GM19328 (cell line): Measurements from ENCODE around the gene CEP97.
A peak's percentile ranks its signal among the peaks of the same experiment; 100 is the strongest.
"Not testable (repeated sequence)": the region's sequence is repeated elsewhere in the genome, so short reads cannot be mapped to it uniquely, and the experiment has no call there.

Source experiments
- ATAC-seq: cut with Tn5 transposase; IDR thresholded peaks from one replicate; pipeline ENCODE4 v1.9.1; 2021; ENCODE audit warnings: mild to moderate bottlenecking, moderate library complexity; ENCODE audit not compliant: unreplicated experiment

Gene CEP97

DNA sequence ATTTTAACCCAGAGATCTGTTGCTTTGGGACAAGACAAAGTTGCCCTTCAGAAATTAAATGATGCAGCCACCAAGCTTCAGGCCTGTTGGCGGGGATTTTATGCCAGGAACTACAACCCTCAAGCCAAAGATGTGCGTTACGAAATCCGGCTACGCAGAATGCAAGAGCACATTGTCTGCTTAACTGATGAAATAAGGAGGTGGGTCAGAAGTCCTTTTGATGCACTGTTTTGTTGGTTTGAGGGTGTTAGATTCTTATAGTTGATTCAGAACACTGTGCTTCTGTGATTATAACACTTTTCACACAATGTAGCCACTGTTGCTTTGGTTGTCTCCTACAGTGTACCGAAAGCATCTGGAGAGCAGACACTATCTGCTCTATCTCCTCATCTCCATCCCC, 33.8 kb downstream of the CEP97 start:
- no peak for ATAC-seq

DNA sequence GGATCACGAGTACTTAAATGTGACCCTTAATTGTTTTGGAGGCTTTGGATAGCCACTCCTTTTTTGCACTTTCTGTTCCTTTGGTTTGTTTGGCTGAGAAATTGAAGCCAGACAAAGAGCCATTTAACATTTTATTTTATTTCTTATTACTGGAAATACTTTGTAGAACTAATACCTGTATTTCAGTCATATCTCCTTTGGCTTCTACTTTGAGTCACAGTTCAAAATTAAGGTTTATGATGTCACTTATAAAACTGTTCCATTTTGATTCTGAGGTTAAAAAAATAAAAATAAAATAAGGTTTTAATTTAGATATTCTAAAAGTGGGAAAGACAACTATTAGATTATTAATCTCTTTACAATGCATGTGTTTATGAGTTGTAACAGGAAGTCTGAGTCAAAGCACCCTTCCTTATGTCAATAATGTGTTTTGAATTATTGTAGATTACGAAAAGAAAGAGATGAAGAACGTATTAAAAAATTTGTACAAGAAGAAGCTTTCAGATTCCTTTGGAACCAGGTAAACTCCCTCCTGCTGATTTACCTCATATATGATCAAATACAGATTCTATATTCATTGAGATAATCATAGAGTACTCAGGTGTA, 37.7 kb downstream of the CEP97 start:
- no peak for ATAC-seq

DNA sequence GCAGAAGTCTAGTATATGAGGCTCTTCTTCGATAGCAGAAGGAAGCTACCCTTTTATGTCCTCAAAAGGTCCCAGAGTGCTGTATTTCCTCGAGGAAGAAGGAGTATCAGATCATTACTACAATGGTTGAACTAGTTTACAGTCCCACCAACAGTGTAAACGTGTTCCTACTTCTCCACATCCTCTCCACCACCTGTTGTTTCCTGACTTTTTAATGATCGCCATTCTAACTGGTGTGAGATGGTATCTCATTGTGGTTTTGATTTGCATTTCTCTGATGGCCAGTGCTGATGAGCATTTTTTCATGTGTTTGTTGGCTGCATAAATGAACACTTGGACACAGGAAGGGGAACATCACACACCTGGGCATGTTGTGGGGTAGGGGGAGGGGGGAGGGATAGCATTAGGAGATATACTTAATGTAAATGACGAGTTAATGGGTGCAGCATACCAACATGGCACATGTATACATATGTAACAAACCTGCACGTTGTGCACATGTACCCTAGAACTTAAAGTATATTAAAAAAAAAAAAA, 53.4 kb downstream of the CEP97 start:
- not testable (repeated sequence) for ATAC-seq

DNA sequence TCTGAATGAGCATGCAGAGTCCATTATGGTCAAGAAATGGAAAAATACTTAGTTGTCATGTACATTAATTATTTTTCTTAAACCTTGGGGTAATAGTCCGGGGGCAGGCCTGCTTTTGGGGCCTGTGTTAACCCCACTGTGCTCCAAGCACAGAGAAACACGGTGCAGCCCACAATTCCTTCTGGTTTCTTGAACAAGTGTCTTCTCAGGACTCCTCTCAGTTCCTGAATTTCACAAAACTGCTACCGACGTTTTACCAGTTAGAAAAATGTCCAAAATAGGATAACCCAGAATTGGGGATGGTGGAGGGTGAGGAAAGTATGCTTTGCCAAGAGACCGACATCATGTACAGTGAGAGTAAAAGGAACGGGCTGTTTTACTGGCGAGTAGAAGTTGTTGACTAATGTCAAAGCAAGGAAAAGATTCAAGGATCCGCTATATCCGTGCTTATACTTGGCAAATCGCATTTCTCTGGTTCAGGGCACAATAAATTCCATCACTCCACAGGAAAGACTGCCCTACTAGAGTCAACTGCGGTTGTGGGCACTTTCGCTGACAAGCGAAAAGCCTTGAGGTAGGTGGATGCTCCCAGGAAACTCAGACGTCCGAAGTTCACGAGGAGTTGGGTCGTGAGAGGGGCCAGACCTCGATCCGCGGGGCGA, 54.1 kb downstream of the CEP97 start:
- ATAC-seq, result no peak

DNA sequence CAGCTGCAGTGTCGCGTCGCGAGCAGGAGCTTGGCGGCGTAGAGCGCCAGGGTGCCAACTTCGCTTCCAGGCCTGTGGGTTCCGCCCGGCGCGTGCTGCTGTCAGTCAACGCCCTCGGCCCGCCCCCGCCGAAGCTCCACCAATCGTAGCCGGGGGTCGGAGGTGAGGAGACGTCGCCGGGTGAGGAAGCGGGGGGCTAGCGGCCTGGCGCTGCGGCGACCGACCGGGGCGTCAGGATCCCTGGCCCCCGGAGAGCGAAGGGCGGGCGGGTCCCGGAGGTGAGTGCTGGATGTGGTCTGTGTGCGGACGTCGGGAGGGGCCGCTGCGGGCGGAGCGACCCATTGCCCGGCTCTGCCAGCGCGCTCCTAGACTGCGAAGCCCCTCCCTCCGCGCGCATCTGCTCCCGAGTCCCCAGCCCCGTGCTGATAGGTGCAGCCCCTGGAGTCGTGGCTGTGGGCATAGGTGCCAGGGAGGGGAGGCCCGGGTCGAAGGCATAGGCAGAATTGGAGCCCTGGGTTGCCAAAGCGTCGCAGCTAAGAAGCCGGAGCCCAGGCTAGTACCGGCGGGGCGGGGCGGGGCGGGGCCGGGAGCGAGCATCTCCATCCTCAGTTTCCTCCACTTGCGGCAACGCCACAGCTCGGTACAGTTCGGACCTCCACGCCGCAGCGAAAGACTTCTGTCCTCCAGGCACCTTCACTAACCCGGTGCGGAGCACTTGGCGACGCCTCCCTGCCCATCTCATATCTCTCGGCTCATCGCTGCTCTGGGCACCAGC, 54.8 kb downstream of the CEP97 start, which contains the start of gene NXPE3:
NXPE3 (plus strand) TSS at position 165 of the 775 bp plus-strand sequence. CDS start 6,386 bp downstream, outside the sequence.
- peak; percentile 97 for ATAC-seq

DNA sequence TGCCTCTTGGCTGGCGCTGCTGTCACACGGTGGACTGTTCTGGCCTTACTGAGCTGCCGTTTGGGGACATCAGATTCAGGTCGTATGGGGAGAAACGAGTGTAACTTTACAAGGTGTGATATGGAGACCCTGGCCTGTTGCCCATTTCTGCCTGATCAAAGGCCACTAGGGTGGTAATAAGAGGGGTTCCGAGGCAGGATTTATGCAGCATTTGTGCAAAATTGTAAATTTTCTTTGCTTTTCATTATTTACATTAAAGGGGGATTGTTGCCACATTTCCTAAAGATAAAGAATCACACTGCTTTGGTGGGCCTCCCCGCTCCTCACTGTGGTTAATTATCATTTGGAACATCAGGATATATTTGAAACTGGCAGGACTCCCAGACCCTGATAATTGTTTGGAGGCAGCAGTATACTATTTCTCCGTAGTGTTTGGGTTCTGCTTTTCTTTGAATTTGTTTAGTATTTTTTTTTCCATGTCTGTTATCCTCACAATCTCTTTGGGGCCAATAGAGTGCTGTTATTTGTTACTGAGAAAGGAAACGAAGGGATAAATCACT, 55.5 kb downstream of the CEP97 start:
- peak; percentile 23 for ATAC-seq

DNA sequence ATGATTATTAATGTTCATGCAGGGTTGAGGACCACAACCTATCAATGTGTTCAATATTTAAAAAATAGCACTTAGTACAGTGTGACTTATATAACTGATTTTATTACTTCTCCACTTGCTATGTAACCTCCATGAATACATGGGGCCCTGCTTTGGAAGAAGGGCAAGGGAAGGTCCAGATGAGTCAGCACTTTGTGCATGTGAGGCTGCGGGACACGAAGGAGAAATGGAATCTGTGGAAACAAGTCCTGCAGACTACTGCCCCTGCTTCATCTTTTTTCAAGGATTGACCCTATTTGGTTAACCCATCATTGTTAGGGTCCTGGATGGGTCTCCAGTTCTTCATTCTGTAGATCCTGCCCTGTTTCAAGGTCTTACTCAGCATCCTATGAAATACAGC, 56.2 kb downstream of the CEP97 start:
- ATAC-seq, result no peak

DNA sequence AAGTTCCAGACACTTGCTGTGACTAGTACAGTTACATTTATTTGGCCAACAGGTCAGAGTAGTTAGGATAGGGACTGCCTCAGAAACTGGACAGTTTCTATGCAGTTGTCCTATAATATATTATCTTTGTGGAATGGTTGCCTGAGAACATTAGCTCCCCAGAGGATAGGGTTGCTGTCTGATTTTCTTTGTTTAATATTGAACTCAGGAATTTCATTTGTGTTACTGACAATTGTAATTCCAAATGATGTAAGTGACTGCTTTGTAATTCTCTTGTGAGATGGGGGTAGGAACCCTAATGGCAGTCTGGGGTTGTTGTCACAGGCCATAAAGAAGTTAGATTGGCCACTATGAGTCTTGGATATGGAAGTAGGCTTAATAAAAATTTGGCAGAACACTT, 56.8 kb downstream of the CEP97 start:
- no peak for ATAC-seq

DNA sequence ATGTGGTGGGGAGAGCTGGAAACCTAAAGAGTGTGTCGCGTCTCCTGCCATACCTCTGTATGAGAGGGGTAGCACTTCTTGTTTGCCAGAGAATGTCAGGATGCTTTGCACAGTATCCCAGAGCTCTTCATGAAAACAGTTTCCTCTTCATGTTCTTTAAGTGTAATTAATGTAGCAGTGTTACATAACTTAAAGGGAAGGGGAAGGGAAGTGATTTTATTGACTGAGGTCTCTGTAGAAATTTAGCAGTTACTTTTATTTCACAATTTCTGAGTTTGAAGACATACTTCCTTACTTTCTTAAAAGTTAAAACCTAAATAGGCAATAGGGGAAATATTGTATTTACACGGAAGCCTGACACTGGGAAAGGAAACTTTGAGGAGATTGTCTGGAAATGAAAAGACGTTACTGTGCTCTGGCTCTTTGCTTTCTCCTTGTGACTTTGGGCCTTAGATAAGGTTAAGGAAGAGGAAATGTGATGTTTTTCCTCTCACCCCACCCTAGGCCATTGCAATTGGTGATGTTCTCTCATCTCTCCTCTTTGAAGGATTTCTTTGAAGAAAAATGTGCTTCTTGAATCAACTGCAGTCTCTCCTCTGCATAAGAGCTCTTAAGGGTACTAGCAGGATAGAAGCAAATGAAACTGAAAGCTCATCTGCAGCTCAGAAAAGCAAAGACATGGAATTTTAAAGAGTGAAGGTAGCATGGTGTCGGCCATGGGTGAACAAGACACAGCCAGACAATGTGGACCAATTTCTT, 60.6 kb downstream of the CEP97 start:
- no peak for ATAC-seq

DNA sequence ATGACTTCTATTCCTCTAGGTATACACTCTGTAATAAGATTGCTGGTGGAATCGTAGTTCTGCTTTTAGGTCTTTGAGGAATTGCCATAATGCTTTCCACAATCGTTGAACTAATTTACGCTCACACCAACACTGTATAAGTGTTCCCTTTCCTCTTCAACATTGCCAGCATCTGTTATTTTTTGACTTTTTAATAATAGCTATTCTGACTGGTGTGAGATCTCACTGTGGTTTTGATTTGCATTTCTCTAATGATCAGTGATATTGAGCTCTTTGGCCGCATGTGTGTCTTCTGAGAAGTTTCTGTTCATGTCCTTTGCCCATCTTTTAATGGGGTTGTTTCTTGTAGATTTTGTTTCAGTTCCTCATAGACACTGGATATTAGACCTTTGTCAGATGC, 67.4 kb downstream of the CEP97 start:
- peak; percentile 96 for ATAC-seq

DNA sequence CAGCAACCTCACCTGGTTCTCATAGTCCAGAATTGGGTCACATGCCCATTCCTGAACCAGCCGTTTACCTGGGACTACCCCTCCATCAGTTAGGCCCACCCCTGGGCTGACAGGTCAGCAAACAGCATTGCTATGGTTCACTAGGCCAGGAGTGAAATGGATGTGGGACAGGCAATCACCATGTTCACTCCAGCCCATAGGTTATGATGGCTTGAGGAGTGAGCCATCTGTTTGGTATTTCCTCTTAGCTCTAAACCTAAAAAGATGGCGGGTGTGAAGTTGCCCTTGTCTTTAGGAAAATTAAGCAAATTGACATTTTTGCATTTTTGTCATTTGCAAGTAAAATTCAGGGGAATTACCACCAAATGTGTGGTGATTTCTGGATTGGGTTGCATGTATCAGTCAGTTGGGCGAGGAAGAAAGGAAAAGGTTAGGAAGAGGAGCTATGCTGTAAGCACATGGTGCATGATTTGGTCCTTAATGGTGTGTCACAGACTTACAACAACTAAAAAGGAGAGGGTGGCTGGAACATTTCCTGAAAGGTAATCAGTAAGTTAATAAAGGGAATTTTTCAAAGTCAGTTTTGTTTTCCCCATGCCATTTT, 71.8 kb downstream of the CEP97 start:
- no peak for ATAC-seq

DNA sequence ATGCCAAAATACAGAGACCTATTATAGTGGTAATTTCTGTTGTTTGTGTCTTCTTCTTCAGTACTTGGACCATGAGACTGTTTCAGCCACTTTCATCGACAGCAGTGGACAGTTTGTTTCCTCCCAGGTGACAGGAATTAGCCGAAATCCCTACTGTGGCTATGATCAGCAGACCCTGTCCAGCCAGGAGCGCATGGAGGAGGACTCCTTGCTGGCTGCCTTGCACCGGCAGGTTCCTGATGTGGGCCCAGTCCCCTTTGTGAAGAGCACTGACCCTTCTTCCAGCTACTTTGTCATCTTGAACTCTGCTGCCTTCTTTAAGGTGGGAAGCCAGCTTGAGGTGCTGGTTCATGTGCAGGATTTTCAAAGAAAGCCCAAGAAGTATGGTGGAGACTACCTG, 76.8 kb downstream of the CEP97 start:
- no peak for ATAC-seq

DNA sequence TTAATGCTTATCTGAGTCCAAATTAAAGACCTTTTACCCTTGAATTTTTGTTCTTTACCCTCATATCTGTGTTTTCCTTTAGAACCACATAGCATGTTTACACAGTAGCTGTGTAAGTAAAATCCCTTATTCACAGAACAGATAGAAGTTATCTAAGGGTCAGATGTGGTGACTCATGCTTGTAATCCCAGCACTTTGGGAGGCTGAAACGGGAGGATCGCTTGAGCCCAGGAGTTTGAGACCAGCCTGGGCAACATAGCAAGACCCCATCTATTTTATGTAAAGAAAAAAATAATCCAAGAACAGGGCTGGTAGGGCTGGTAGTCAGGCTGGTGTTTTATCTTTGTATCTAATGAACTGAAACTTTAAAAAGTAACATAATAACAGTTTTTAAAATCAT, 77.8 kb downstream of the CEP97 start:
- ATAC-seq, result no peak

DNA sequence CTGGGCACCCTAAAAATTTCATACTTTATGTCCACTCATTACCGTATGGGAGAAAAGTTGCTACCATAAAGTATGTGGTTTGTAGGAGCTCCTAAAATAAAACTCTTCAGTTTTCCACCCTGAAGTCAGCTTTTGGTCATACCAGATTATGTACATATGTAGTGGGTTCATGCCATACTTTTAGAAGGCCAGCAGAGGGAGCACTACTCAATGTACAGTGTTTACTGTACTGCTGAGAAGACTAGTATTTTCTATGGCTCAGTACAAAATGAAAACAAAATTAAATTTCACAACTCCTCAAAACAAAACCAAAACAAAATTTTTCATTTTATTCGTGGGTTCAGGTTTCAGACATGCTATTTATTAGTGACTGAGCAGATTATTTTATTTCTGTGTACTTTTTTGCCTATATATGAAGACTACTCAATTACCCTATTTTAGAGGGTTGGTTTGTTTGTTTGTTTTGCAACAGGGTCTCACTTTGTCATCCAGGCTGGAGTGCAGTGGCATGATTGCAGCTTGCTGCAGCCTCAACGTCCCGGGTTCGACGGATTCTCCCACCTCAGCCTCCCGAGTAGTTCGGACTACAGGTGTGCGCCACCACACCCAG, 78.9 kb downstream of the CEP97 start:
- peak; percentile 94 for ATAC-seq

DNA sequence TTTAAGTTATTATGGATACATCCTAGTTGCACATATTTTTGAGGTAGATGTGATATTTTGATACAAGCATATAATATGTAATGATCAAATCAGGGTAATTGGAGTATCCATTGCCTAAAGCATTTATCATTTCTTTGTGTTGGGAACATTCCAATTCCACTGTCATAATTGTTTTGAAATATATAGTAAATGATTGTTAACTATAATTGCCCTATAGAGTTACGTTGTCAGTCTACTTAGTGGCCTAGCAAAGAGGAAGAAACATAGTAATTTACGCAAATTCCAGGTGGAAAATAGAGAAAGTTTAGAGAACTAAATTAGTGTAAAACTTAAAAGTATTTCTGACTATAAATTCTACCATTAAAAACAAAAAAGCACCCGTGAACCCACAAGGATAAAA, 79.5 kb downstream of the CEP97 start:
- ATAC-seq, result no peak

DNA sequence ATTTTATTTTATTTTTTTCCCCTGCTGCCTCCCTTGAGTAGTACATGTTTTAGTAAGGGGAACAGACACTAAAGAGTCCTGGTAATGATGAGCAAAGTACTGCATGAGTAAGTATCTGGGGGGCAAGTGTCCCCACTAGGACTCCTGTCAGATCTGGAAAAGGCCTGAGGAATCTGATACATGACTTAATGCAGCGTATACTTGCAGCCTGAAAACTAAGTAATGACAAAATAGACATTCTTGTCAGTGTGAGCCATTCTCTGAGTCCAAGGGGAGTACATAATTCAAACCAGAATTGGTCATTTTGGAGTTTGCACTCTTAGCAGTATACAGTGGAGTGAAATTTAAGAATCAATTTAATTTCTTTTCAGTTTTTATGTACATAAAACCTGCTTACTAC, 82.1 kb downstream of the CEP97 start:
- ATAC-seq, result no peak

DNA sequence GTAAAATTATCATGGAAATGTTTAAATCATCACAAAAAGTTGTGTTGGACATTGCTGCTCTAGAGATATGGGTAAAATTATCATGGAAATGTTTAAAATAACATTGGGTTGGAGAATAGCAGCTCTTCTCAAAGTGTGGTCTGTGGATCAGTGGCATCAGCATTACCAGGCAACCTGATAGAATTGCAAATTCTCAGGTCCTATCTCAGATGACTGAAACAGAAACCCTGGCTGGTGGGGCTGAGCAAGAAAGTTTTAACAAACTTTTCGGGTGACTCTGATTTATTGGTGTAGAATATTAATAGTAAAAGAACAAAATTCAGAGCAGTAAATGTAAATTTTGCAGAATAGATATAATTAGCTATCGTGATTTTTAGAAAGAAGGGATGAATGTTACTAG, 83.5 kb downstream of the CEP97 start:
- peak; percentile 49 for ATAC-seq

DNA sequence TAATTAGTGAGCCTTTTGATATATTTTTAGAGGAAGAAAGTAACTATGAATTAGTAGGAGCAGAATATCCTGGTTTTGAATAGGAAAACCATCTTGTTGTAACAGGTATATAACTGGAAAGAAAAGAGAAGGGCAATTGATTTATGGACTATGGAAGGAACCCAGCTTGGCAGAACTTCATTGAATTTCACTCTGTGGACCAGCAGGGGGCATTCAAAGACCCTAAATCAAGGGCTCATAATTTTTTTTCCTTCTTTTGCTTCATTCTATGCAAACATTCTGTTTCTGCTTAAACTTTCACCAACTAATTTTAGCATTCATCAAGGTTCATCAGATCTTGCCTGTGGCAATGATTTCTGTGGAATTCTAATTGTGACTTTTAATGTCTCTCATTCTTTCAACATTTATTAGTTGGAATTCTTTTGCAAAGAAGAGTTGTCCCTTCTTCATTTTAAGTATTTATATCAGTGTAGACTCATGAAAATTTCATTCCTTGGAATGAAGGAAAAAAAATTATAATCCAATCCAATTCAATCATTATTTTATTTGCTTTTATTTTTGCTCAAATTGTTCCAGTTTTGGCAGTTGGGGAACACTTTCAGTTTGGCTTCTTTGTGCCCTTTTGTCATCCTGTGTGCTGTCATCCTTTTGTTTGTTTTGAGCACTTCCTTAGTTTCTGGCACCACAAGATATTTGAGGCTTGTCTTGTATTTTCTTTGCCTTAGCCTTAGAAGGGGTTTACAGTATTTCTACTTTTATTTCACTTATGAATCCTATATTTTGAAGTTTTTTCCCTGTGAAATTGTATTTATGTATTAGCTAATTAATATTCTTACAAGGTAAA, 85.0 kb downstream of the CEP97 start:
- ATAC-seq, result no peak

DNA sequence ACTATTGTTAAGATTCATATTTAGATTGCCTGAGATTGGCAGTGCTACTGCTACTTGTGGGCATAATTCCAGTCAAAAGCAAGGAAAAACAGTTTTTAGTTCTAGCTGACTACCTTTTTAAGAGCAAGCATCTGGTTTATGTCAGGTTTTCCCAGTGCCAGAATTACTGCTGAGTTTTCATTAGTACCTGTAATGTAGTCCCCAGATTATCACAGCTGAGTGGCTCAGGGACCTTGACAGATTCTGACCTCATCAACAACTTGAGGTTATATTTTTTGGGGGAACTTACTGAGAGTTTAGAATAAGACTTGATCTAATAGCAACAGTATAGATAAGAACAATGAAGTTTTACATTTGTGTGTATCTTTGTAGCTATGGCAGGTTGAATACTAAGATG, 85.6 kb downstream of the CEP97 start:
- no peak for ATAC-seq
